ENCODE data around the gene L3MBTL4.

The L3MBTL4 gene

DNA sequence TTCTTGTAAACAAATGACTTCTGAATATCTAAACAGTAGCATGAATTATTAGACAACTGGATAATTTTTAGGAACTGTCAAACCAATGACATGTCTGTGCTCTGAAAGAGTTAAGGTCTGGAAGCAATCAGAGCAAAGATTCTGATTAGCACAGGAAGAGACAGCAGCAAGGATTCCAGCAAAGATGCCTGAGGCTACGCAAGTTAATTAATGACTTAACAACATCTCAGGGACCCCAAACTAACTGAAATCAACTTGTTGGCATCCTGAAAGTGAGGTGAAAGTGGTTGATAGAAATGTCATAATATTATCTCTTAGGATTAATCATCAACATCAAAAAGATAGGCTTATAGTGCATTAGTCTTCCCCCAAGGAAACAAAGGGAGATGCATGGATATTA, 396.0 kb downstream of the L3MBTL4 start:
- no peak for DNase-seq

DNA sequence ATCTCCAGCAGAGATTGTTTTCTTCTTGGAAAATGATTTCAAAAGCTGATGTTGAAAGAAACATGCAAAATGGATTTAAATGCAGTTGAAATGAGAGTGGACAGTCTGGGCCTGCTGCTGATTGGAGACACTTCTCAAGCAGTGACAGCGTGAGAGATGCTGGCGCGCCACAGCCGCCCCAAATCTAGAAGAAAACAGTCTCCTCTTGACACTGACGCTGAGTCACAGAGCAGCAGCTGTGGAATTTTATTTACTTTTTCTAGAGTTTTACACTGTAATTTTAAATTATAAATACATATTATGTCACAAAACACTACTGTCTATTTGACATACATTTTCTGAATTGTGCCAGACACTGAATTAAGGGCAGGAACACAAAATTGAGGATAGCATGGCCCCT, 397.5 kb downstream of the L3MBTL4 start:
- DNase-seq: no peak

DNA sequence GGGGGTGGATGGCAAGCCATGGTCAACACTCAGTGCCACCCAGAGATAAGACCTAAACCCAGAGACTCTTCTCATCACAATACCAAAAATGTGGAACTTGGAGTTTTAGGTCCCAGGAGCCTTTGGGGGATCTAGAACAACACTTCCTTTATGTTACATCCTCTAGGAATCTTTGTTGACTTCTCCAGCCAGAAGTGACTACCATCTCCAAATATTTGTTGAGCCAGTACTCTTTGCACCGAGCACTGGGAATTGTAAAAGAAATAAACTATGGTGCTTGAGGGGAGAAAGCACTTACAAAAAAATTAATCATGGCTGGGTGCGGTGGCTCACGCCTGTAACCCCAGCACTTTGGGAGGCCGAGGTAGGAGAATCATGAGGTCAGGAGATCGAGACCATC, 399.3 kb downstream of the L3MBTL4 start:
- no peak for DNase-seq

DNA sequence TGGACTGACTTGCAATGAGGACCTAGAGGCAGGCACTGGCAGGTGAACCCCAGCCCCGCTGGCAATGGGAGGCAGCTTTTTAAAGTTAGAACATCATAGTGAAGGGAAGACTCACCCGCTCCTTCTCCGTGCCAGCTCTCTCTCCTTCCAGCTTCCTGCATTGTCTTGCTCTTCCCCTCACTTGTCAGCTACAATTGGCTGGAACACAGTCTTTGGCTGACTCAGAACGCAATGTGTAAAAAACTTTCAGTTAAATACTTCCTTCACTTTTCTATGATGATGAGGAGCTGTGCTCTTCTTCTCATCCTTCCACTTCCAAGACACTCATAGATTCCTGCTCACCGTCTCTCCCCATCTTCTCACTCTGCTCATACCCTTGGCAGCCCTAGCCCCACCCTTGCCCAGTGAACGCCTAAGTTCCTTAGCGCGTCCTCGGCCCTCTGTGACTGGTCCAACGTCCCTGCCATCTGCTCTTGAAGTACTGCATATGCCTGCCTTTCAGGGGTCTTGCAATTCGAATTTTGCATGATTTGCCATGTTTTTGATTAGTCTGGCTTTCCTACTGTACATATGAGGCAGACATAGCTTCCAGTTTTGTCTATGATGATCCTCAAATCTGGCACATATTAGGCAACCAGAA, 401.4 kb downstream of the L3MBTL4 start:
- DNase-seq: no peak

DNA sequence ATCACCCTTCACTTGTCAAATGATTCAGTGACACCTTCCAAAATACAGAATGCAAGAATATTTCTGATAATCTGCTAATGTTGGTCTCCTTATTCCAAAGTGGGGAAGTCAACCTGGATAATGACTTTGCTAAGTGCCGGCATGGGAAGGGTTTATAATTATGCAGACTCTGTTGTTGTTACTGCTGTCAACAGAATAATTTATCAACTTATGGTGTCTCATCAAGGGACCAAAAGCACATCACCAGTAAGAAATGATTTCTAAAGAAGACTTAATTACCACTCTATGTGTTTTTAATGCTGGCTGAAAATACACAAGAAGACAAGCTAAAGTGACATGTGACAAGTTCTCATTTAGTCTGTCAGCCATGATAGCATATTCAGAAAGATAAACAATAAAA, 403.8 kb downstream of the L3MBTL4 start:
- no peak for DNase-seq

DNA sequence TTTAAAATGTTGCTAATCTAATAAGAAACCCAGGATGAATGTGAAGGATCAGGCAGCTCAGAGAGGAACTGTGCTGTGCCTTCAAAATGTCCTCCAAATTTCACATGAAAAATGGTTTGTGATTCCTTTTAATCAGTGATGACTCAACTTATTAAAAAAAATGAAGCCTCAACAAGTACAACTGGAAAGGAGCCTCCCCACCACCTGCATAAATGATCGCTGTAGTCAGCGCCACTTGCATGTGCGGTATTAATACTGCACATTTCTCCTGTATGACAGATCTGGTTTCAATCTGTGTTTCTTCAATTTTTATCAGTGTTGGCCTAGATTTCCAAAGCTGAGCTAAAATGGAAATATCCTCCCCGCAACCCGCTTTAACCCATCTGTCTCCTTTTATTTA, 404.4 kb downstream of the L3MBTL4 start:
- no peak for DNase-seq

DNA sequence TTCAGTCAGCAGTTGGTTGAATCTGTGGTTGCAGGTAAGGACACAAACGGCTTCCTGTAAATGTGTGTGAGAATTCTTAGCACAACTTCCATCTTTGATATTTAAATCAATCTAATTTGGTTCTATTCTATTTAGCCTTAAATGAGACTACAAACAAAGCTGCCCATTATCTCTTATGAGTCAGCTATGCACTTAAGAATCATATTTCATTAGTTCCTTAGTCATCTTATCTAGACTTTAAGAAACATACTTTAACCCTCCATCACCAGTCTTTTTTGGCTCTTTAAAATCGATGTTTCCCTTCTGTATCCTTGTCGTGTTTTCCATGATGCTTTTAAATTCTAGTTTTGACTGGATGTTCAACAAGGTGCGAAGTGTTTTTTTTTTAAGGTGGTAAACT, 405.0 kb downstream of the L3MBTL4 start:
- no peak for DNase-seq

DNA sequence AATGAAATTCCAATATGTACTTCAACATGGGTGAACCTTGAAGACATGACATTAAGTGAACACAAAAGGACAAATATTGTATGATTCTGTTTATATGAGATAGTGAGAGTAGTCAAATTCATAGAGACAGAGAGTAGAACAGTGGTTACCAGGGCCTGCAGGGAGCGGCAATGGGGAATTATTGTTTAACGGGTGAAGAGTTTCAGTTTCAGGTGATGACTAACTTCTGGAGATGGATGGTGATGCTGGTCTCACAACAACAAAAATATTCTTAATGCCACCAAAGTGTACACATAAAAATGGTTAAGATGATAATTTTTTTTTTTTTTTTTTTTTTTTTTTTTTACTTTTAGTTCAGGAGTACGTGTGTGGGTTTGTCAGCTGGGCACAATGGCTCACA, 410.0 kb downstream of the L3MBTL4 start:
- peak in 1 of 2 donors; percentile 3 for DNase-seq

DNA sequence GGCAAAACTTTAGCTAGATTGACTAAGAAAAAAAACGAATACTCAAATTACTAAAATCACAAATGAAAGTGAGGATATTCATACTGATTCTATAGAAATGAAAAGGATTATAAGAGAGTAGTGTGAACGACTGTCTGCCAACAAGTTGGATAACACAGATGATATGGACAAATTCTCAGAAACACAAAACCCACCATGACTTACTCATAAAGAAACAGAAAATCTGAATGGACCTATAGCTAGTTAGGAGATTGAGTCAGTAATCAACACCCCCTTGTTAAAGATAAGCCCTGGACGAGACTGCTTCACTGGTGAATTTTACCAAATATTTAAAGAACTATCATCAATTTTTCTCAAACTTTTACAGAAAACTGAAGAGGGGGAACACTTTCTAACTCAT, 410.6 kb downstream of the L3MBTL4 start:
- DNase-seq: no peak

DNA sequence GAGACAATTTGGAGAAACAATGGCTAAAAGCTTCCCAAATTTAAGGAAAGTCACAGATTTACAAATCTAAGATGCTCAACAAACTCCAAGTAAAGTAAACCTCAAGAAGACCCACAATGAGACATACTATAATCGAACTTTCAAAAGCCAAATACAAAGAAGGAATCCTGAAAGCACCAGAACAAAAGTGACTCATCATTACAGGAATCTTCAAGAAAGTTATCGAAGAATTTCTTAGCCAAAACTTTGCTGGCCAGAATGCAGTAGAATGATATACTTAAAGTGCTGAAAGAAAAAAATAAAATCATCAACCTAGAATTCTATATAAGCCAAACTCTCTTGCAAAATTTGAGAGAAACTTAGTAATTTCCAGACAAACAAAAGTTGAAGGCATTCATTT, 412.8 kb downstream of the L3MBTL4 start:
- DNase-seq: no peak

DNA sequence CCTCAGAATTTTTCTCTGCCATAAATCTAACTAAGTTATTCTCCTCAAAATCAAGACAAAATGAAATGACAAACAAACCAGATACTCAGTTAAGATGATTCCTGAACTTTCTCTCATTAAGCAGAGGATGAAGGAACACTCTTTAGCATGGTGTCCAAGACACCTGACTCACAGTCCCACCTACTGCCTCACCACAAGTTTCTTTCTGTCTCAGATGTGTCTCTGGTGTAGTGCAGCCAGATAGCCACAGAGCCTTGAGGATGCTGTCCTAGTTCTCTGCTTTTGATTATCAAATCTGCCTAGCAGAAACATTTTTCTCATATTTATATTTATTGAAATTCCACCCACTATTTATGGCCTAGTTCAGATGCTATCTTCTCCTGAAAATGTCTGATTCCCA, 415.8 kb downstream of the L3MBTL4 start:
- DNase-seq: no peak

DNA sequence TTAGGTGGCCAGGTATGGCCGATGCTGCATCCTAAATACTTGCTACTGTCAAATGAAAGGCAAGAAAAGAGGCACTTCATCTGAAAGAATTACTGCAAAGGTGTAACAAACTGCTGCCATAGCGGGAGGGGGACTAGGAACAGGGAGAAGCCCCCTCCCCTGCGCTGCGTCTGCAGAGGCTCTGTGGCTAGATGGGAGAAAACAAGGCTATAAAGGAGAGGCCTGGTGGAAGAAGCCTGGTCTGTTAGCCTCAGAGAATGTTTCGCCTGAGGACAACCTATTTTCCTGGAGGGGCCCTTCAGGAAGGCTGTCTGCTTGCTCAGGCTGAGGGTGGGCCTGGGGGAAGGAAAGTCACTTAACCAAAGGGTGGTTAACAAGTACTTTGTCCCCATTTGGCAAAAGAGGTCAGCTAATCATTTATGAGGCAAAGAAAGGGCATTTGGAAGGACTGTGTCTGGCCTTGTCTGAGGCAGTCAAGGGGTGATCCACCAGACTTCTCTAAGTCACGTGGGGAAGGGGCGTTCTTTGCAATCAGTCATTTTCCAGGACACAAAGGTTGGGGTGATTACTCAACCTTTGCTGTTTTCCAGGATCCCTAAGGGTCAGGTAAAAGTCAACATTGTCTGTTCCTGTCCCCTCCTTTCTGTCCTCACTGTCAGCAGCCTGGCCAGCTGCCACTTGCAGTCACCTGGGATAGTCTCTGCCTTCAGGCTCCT, 416.4 kb downstream of the L3MBTL4 start:
- no peak for DNase-seq

DNA sequence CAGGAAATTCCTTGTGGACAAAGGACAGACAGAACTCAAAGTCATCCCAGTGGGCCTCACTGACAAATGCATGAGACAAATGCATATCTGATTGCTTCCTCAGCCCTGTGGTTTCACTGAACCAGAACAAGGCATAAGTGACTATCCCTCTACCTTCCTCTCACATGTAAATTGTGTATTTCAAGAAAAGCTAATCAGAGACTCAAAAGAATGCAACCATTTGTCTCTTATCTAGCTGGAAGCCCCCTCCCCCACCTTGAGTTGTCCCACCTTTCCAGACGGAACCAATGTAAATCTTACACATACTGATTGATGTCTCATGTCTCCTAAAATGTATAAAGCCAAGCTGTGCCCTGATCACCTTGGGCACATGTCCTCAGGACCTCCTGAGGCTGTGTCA, 417.4 kb downstream of the L3MBTL4 start:
- no peak for DNase-seq

DNA sequence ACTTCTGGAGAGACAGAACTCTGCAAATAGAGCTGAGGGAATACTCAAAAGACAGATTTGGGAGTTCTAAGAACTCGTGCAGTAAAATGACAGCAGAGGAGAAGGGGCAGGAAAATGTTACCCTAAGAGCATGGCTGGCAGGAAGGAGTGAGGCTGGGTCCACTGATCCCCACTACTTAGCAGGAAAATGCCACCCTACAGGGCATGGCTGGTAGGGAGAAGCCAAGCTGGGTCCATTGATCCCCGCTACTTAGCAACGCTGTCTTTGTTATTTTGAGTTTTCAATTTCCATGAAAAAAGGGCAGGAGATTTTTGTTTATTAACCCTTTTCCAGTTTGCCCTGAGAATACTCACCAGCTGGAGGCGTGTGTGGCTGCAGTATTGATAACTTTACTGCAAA, 419.1 kb downstream of the L3MBTL4 start:
- DNase-seq: no peak

DNA sequence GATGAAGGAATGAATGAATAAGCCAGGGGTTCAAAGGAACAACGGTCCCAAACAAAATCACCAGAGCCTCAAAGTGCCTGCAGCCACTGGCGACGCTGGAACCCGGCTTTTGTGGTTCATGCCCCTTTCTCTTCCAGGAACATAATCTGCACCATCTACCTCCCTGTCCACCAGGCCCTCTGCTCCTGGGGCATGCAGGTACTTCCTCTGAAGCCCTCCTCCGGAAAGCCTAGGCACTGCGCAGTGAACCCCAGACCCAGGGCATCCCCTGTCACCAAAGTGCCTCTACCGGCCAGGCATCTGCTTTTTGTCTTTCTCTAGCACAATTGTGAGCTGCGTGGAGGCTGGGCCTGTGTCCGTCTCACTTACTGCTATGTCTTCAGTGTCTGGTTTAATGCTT, 420.8 kb downstream of the L3MBTL4 start:
- no peak for DNase-seq

DNA sequence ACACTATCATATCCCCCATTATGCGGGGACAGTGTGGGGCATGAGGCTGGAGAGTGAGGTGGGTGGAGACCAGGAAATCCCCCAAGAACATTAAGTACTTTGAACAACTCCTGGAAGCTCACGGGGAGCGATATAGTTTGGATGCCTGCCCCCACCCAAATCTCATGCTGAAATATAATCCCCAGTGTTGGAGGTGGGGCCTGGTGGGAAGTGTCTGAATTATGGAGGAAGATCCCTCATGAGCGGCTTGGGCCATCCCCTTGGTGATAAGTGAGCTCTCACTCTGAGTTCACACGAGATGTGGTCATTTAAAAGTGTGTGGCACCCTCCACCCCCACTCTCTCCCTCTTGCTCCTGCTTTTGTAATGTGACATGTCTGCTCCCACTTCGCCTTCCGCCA, 422.3 kb downstream of the L3MBTL4 start:
- no peak for DNase-seq

DNA sequence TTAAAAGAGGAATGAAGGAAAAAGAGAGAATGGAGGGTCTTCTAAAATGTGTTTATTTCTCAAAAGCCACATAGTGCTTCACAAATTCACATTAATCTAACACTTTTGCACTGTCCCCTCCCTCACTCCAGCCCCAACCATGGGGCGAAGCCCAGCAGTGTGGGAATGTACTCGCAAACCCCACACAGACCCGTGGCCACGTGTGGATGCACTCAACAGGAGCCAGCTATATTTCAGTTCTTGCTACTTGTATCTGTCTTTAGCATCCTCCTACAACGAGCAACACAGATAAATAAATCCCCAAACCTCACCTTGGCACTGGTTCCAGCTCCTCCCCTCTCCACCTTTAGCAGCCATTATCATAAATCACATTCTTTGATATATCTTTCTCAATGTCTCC, 427.5 kb downstream of the L3MBTL4 start:
- no peak for DNase-seq

DNA sequence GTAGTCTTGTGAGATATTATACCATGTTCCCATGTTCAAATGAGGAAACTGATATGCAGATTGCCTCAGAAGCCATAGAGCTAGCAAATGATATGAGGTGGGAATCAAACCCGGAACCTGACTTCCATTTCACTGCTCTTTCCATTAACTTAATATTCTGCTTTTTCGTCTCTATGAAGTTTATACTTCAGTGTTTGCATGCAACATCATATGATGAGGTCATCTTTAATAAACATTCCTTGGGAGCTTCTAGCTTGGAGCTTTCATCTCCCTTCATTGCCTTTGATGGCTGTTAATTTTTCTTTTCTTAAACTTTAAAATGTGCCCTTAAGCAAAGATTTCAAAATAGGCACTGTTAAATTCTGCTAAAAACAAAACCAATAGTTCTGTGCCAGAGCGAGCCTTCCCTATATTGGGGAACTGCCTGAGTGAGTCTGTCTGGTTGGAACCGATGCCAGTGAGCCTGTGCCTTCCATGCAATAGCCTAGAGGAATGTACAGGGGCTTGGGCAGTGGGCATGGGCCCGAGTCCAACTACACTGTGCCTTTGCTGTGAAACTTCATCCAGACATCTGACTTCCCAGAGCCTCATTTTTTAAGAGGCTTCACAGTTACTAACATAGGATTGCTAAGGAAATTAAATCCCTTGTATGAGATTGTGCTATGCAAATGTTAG, 428.3 kb downstream of the L3MBTL4 start:
- no peak for DNase-seq

DNA sequence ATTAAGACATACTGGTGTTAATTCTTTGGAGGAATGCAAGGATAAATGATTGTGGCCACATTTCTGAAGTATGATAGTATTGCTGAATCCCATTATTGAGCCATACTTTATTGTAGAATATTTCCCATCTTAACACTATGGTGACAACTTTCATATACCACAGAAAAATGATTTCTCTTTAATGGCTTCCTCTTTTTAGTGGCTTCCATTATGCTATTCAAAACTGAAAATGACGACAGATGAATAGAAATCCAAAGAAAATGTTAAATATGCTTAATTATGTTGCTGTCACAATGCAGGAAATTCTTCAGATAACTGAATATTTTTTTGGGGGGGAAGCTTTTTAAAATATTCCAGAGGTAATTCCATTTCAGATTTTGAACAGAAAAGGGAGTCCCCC, 430.5 kb downstream of the L3MBTL4 start:
- no peak for DNase-seq

DNA sequence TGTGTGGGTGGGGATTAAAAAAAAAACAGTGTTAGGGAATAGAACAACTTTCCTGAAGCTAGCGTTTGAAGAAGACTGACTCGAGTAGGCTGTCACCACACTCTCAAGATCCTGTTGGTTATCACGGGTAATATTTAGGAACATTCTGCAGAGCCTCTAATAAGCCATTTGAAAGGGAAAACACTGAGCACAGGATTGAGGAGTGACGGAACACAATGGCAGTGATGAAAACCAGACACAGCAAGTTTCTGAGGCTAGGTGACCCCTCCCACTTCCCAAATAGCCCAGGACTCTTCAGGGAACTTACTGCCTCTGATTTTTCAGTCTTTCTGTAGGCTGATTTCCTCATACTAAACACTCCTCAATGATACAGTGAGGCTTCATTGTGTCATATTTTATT, 431.2 kb downstream of the L3MBTL4 start:
- DNase-seq: no peak

DNA sequence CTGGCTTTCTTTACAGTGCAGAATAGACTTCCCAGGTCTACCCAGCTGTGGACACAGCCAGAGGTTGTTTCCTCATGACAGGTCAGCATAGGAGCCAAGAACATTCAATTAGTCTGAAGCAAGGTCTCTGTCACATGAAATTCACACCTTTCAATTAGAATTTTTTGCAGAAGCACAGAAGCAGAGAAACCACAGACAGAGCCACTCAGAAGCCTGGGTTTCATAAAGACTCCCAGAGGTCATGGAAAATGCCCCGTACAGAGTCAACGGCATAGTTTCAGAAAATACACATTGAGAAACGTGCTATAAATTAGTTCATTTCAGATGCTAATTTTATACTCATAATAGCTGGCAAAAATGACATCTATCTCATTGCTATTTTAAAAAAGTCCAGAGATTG, 432.4 kb downstream of the L3MBTL4 start:
- no peak for DNase-seq

DNA sequence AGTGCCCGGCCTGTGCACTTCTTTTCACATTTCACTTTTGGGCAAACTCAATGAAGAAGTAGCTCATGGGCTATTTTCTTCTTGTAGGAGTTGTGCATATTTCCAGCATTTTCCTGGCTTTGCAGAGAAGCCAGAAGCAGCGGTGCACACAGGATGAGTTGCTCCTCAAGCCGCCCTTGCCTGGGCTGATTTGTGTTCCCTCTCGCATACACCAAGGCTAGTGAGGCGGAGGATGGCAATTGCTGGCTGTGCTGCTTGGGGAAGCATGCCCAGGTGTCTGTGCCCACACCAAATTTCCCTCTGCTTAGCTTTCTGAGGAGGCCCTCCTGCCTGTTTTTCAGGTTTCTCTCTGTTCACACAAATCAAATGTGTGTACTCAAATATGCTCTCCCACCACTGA, 434.0 kb downstream of the L3MBTL4 start:
- no peak for DNase-seq

DNA sequence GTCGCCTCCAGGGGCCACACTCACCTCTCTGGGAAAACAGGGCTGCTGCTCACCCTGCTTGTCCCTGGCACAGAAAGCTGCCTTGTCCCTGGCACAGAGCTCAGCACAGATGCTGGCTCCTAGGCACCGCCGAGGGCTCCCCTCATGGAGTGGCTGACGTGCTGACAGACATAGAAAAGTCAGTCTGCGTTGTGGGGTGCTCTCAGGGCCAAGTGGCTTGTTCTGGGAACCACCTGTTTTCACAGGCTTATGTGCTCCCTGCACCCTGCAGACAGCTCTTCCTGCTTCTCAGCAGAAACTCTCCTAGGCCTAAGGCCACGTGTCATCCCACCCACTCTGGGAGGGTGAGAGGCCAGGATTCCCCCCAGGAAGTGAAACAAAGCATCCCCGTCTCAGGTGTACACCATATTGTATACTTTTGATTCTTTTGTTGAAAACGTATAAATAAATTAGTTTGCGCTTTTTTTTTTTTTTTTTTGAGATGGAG, 434.7 kb downstream of the L3MBTL4 start:
- DNase-seq: no peak

DNA sequence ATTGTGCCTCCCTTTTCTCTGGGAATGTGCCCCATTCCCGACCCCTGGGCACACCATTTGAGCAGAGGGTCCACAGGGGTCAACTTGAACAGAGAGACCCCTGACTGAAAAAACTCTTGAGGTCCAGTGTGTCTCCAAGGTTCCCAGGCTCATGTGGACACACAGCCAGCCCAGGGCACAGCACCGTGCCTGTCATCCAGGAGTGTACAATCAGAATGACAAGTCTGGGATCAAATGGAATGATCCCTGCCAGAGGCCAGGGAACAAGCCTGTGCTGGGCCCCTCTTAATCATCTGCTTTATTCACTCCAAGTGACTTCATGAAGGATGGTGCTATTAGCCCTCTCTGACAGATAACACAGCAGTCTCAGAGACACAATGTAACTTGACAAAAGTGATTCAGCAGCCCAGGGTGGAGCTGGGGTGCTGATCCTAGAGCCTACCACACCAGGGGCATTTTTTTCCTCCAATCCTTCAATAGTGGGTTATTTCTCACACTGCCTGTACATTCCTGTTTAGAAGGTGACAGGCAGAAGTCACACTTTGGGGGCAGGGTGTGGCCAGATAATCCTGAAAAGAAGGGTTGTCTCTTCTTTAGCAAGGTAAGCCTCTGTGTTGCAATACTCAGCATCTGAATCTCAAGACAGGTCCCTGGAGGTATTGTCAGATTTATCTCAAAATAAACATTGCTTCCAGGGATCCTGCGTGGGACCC, 435.4 kb downstream of the L3MBTL4 start:
- no peak for DNase-seq
